WTC11 (cell line): ENCODE results near the gene CTRL. TPM values are rescaled to one million over a fixed set of nuclear protein-coding genes. Genes with fewer than 3 reads are reported as not detected.

Source experiments
- ATAC-seq: fragments of 200-7000 bp; cut with Tn5 transposase; 2 replicates; pipeline ENCODE4 v1.10.0; 2021; ENCODE audit warnings: mild to moderate bottlenecking, moderate library complexity
- CTCF ChIA-PET: fragments of 300-600 bp; sonication (Branson Sonifier 250); formaldehyde crosslinking; loops from one replicate; lab custom pipeline; 2021; ENCODE audit warnings: antibody characterized with exemption; lab: Charles Lee
- POLR2A ChIA-PET: fragments of 350-600 bp; sonication (Branson Sonifier 250); formaldehyde crosslinking; loops from one replicate; lab custom pipeline; 2021; ENCODE audit warnings: antibody characterized with exemption; lab: Charles Lee
- DNase-seq: peaks from one replicate; pipeline ENCODE4 v3.0.0; 2021; ENCODE audit warnings: low spot score
- H3K27ac Mint-ChIP-seq: 2 replicates; pipeline ENCODE4 v1.8.0; 2021; ENCODE audit warnings: mixed read lengths
- H3K27me3 Mint-ChIP-seq: 2 replicates; pipeline ENCODE4 v1.8.0; 2021; ENCODE audit warnings: low read depth, mild to moderate bottlenecking, moderate library complexity, mixed read lengths
- H3K36me3 Mint-ChIP-seq: 2 replicates; pipeline ENCODE4 v1.8.0; 2021; ENCODE audit warnings: mixed read lengths
- H3K4me1 Mint-ChIP-seq: 2 replicates; pipeline ENCODE4 v1.8.0; 2022; ENCODE audit warnings: mixed read lengths
- H3K4me3 Mint-ChIP-seq: 2 replicates; pipeline ENCODE4 v1.8.0; 2021; ENCODE audit warnings: mild to moderate bottlenecking, moderate library complexity, mixed read lengths
- H3K9me3 Mint-ChIP-seq: 2 replicates; pipeline ENCODE4 v1.8.0; 2021; ENCODE audit warnings: mixed read lengths
- ATF1 ChIP-seq: sonication (generic); formaldehyde crosslinking; IDR thresholded peaks from 2 replicates; pipeline ENCODE4 v1.8.1; 2023; ENCODE audit warnings: mild to moderate bottlenecking, moderate library complexity, missing genetic modification reagents
- ESRRA ChIP-seq: sonication (generic); formaldehyde crosslinking; IDR thresholded peaks from 2 replicates; pipeline ENCODE4 v1.8.1; 2022; ENCODE audit warnings: mild to moderate bottlenecking, missing genetic modification reagents, borderline replicate concordance
- FOXJ3 ChIP-seq: sonication (generic); formaldehyde crosslinking; IDR thresholded peaks from 2 replicates; pipeline ENCODE4 v1.9.0; 2021; ENCODE audit warnings: missing genetic modification reagents, mild to moderate bottlenecking, borderline replicate concordance
- FOXP1 ChIP-seq: sonication (generic); formaldehyde crosslinking; IDR thresholded peaks from 2 replicates; pipeline ENCODE4 v1.8.0; 2022; ENCODE audit warnings: missing genetic modification reagents, mild to moderate bottlenecking, moderate library complexity, borderline replicate concordance
- JAZF1 ChIP-seq: fragments of 250-450 bp; sonication (Bioruptor Pico); IDR thresholded peaks from 2 replicates; pipeline ENCODE4 v1.9.0; 2021; ENCODE audit warnings: moderate library complexity, mild to moderate bottlenecking, inconsistent platforms
- MYBL2 ChIP-seq: sonication (generic); formaldehyde crosslinking; IDR thresholded peaks from 2 replicates; pipeline ENCODE4 v1.8.1; 2023; ENCODE audit warnings: mild to moderate bottlenecking, moderate library complexity, missing genetic modification reagents
- NFYB ChIP-seq: sonication (generic); formaldehyde crosslinking; conservative IDR thresholded peaks from 2 replicates; pipeline ENCODE4 v1.8.0; 2022; ENCODE audit warnings: low read depth, missing genetic modification reagents
- RELA ChIP-seq: sonication (generic); formaldehyde crosslinking; IDR thresholded peaks from 2 replicates; pipeline ENCODE4 v1.8.1; 2022; ENCODE audit warnings: missing genetic modification reagents, mild to moderate bottlenecking, borderline replicate concordance
- RORB ChIP-seq: fragments of 250-450 bp; sonication (Bioruptor Pico); IDR thresholded peaks from 2 replicates; pipeline ENCODE4 v1.9.0; 2021; ENCODE audit warnings: mild to moderate bottlenecking
- TEAD1 ChIP-seq: sonication (generic); formaldehyde crosslinking; IDR thresholded peaks from 2 replicates; pipeline ENCODE4 v1.8.0; 2022; ENCODE audit warnings: mild to moderate bottlenecking, missing genetic modification reagents
- TEAD4 ChIP-seq: sonication (generic); formaldehyde crosslinking; IDR thresholded peaks from 2 replicates; pipeline ENCODE4 v1.8.0; 2022; ENCODE audit warnings: mild to moderate bottlenecking, missing genetic modification reagents
- ZNF232 ChIP-seq: sonication (generic); formaldehyde crosslinking; IDR thresholded peaks from 2 replicates; pipeline ENCODE4 v1.8.0; 2022; ENCODE audit warnings: mild to moderate bottlenecking, missing genetic modification reagents
- ZNF263 ChIP-seq: sonication (generic); formaldehyde crosslinking; IDR thresholded peaks from 2 replicates; pipeline ENCODE4 v1.8.1; 2022; ENCODE audit warnings: low read depth, mild to moderate bottlenecking, moderate library complexity, missing genetic modification reagents
- ZNF671 ChIP-seq: fragments of 250-450 bp; sonication (Bioruptor Pico); IDR thresholded peaks from 2 replicates; pipeline ENCODE4 v1.8.0; 2021; ENCODE audit warnings: mild to moderate bottlenecking
- total RNA-seq: library from RNA; stranded (reverse); gene quantifications from 3 replicates; pipeline ENCODE4 v1.2.3, GENCODE V29; 2021
- TF ChIP-seq, protein P1 (sequence below): sonication (generic); formaldehyde crosslinking; IDR thresholded peaks from 2 replicates; pipeline ENCODE4 v1.8.1; 2023; ENCODE audit warnings: mild to moderate bottlenecking, missing genetic modification reagents
- TF ChIP-seq, protein P2 (sequence below): sonication (generic); formaldehyde crosslinking; conservative IDR thresholded peaks from 2 replicates; pipeline ENCODE4 v1.8.1; 2022; ENCODE audit warnings: mild to moderate bottlenecking, missing genetic modification reagents
- TF ChIP-seq, protein P3 (sequence below): fragments of 250-450 bp; sonication (Bioruptor Pico); IDR thresholded peaks from 2 replicates; pipeline ENCODE4 v1.8.0; 2021; ENCODE audit warnings: mild to moderate bottlenecking
- TF ChIP-seq, protein P4 (sequence below): sonication (generic); formaldehyde crosslinking; conservative IDR thresholded peaks from 2 replicates; pipeline ENCODE4 v1.8.1; 2023; ENCODE audit warnings: mild to moderate bottlenecking, low read depth, missing genetic modification reagents, moderate library complexity
- TF ChIP-seq, protein P5 (sequence below): fragments of 250-450 bp; sonication (Bioruptor Pico); IDR thresholded peaks from 2 replicates; pipeline ENCODE4 v1.9.0; 2021; ENCODE audit warnings: mild to moderate bottlenecking, borderline replicate concordance

CTRL gene
- total RNA-seq, 1 experiment from 2014 or later: 2.8 TPM

GRCh38 chr16:67943619-67944504 is 12.2 kb upstream of the CTRL start, which contains the start of gene LCAT:
Gene LCAT, minus strand, starts transcription at chr16:67944120. Its CDS starts 19 bp downstream, at chr16:67944101.
- CTCF ChIA-PET: interaction anchor here (0.6 to 5.4 kb wide), 14 partner anchors 9 to 294 kb away, joined by 3 to 61 read pairs (median 3); partner anchors contain the start of genes ACD, NRN1L and PARD6A
- H3K36me3 Mint-ChIP-seq: peaks cover 20% of the 10 kb centered on the region

More at GRCh38 chr16:67943619-67944504, 12.2 kb upstream of the CTRL start, which contains the start of gene LCAT:
- no peaks in the 10 kb centered on the region for H3K27me3 Mint-ChIP-seq
- DNase-seq (no peak), ATAC-seq (peak; percentile 11)
- TF ChIP-seq, protein P1, sequence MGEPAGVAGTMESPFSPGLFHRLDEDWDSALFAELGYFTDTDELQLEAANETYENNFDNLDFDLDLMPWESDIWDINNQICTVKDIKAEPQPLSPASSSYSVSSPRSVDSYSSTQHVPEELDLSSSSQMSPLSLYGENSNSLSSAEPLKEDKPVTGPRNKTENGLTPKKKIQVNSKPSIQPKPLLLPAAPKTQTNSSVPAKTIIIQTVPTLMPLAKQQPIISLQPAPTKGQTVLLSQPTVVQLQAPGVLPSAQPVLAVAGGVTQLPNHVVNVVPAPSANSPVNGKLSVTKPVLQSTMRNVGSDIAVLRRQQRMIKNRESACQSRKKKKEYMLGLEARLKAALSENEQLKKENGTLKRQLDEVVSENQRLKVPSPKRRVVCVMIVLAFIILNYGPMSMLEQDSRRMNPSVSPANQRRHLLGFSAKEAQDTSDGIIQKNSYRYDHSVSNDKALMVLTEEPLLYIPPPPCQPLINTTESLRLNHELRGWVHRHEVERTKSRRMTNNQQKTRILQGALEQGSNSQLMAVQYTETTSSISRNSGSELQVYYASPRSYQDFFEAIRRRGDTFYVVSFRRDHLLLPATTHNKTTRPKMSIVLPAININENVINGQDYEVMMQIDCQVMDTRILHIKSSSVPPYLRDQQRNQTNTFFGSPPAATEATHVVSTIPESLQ (CRISPR knock-in tag): no peak
- TF ChIP-seq RORB: no peak
- TF ChIP-seq, protein P2, sequence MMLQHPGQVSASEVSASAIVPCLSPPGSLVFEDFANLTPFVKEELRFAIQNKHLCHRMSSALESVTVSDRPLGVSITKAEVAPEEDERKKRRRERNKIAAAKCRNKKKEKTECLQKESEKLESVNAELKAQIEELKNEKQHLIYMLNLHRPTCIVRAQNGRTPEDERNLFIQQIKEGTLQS: no peak
- no peak for TF ChIP-seq TEAD4
- TF ChIP-seq, protein P3, sequence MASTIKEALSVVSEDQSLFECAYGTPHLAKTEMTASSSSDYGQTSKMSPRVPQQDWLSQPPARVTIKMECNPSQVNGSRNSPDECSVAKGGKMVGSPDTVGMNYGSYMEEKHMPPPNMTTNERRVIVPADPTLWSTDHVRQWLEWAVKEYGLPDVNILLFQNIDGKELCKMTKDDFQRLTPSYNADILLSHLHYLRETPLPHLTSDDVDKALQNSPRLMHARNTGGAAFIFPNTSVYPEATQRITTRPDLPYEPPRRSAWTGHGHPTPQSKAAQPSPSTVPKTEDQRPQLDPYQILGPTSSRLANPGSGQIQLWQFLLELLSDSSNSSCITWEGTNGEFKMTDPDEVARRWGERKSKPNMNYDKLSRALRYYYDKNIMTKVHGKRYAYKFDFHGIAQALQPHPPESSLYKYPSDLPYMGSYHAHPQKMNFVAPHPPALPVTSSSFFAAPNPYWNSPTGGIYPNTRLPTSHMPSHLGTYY (CRISPR knock-in tag): no peak
- no peak for TF ChIP-seq TEAD1 (CRISPR knock-in tag)
- TF ChIP-seq RELA (CRISPR knock-in tag): no peak
- TF ChIP-seq ZNF263 (CRISPR knock-in tag): no peak
- no peak for TF ChIP-seq FOXP1 (CRISPR knock-in tag)
- no peak for TF ChIP-seq MYBL2 (CRISPR knock-in tag)
- TF ChIP-seq, protein P4, sequence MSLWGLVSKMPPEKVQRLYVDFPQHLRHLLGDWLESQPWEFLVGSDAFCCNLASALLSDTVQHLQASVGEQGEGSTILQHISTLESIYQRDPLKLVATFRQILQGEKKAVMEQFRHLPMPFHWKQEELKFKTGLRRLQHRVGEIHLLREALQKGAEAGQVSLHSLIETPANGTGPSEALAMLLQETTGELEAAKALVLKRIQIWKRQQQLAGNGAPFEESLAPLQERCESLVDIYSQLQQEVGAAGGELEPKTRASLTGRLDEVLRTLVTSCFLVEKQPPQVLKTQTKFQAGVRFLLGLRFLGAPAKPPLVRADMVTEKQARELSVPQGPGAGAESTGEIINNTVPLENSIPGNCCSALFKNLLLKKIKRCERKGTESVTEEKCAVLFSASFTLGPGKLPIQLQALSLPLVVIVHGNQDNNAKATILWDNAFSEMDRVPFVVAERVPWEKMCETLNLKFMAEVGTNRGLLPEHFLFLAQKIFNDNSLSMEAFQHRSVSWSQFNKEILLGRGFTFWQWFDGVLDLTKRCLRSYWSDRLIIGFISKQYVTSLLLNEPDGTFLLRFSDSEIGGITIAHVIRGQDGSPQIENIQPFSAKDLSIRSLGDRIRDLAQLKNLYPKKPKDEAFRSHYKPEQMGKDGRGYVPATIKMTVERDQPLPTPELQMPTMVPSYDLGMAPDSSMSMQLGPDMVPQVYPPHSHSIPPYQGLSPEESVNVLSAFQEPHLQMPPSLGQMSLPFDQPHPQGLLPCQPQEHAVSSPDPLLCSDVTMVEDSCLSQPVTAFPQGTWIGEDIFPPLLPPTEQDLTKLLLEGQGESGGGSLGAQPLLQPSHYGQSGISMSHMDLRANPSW (CRISPR knock-in tag): no peak
- TF ChIP-seq ZNF671: no peak
- TF ChIP-seq ATF1 (CRISPR knock-in tag): no peak
- TF ChIP-seq, protein P5, sequence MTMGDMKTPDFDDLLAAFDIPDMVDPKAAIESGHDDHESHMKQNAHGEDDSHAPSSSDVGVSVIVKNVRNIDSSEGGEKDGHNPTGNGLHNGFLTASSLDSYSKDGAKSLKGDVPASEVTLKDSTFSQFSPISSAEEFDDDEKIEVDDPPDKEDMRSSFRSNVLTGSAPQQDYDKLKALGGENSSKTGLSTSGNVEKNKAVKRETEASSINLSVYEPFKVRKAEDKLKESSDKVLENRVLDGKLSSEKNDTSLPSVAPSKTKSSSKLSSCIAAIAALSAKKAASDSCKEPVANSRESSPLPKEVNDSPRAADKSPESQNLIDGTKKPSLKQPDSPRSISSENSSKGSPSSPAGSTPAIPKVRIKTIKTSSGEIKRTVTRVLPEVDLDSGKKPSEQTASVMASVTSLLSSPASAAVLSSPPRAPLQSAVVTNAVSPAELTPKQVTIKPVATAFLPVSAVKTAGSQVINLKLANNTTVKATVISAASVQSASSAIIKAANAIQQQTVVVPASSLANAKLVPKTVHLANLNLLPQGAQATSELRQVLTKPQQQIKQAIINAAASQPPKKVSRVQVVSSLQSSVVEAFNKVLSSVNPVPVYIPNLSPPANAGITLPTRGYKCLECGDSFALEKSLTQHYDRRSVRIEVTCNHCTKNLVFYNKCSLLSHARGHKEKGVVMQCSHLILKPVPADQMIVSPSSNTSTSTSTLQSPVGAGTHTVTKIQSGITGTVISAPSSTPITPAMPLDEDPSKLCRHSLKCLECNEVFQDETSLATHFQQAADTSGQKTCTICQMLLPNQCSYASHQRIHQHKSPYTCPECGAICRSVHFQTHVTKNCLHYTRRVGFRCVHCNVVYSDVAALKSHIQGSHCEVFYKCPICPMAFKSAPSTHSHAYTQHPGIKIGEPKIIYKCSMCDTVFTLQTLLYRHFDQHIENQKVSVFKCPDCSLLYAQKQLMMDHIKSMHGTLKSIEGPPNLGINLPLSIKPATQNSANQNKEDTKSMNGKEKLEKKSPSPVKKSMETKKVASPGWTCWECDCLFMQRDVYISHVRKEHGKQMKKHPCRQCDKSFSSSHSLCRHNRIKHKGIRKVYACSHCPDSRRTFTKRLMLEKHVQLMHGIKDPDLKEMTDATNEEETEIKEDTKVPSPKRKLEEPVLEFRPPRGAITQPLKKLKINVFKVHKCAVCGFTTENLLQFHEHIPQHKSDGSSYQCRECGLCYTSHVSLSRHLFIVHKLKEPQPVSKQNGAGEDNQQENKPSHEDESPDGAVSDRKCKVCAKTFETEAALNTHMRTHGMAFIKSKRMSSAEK (CRISPR knock-in tag): no peak
- TF ChIP-seq NFYB: no peak
- no peak for TF ChIP-seq JAZF1 (CRISPR knock-in tag)
- no peak for TF ChIP-seq ESRRA
- TF ChIP-seq FOXJ3 (CRISPR knock-in tag): no peak
- TF ChIP-seq ZNF232: no peak
- H3K4me1 Mint-ChIP-seq: 0 out of 2 replicates have a peak, but pooled peaks cover 4% of the 10 kb centered on the region
- no peak within 1 kb of the TSS for H3K4me3 Mint-ChIP-seq
- H3K27ac Mint-ChIP-seq: no peak within 1 kb of the TSS
- POLR2A ChIA-PET: no interaction called here
- no peaks in the 10 kb centered on the region for H3K9me3 Mint-ChIP-seq
